PFSK-1 (cell line): Measurements from ENCODE around the gene PRDM11.

Experiments
- FOXP2 ChIP-seq: optimal IDR thresholded peaks from 2 replicates; pipeline ENCODE3; 2011; ENCODE audit warnings: borderline replicate concordance, control low read depth, inconsistent platforms; ENCODE audit not compliant: insufficient read depth; ENCODE audit errors: extremely low read length, extremely low read depth
- POLR2AphosphoS5 ChIP-seq: IDR thresholded peaks from 2 replicates; pipeline ENCODE4 v1.6.1; 2012; ENCODE audit warnings: low read depth, mild to moderate bottlenecking, control low read depth, low read length, moderate library complexity
- SIN3A ChIP-seq: IDR thresholded peaks from 2 replicates; pipeline ENCODE4 v1.6.1; 2012; ENCODE audit warnings: mild to moderate bottlenecking, low read length, moderate library complexity, borderline replicate concordance; ENCODE audit not compliant: insufficient read depth
- TAF1 ChIP-seq: IDR thresholded peaks from 2 replicates; pipeline ENCODE4 v1.6.1; 2012; ENCODE audit warnings: low read length, control low read depth, borderline replicate concordance; ENCODE audit not compliant: insufficient read depth
- TF ChIP-seq, protein P1 (sequence below), 2 experiments: IDR thresholded peaks; 2 replicates each; pipeline versions ENCODE4 v1.6.1 to v1.8.0; 2011 to 2012; ENCODE audit warnings: low read depth in 2 of 2, low read length in 2 of 2, control low read depth in 1 of 2, inconsistent platforms in 1 of 2, mild to moderate bottlenecking in 1 of 2, moderate library complexity in 1 of 2; ENCODE audit not compliant: insufficient read depth in 1 of 2

Gene PRDM11

DNA sequence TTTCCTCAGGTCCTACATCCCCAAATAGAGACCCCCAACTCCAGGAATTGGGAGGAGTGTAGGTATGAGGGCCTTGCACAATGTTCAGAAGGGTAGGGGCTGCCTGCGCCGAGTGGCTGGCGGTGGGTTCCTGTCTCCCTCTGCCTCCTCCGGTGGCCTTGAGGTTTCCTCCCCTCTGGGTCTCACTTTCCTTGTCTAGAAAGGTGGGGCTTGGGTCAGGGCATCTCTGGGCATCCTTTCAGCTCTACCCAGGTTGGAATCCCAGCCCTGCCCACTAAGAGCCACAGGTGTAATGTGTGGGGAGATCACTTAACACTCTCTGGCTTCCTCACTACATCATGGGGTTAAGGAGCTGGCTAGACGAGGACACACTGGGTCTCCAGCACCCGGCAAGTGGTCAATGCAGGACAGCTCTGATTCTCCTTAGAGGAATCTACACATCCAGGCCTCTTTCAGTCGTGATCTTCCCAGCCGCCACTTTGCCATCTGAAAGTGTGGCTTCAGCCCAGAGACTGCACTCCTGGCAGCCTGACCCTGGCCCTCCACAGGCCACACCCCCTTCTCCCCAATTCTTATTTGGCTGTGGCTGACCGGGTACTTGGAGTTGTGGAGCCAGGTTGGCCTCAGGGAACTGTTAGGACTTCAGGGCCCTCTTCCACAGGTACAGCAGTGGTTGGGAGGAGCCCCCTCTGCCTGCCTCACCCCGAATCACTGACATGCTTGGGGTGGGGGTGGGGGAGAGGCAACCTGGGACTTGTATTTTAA is 22.1 kb downstream of the PRDM11 start:
- TF ChIP-seq TAF1 (no peak), POLR2AphosphoS5 (no peak), SIN3A (no peak), FOXP2 (no peak)
- TF ChIP-seq, protein P1, sequence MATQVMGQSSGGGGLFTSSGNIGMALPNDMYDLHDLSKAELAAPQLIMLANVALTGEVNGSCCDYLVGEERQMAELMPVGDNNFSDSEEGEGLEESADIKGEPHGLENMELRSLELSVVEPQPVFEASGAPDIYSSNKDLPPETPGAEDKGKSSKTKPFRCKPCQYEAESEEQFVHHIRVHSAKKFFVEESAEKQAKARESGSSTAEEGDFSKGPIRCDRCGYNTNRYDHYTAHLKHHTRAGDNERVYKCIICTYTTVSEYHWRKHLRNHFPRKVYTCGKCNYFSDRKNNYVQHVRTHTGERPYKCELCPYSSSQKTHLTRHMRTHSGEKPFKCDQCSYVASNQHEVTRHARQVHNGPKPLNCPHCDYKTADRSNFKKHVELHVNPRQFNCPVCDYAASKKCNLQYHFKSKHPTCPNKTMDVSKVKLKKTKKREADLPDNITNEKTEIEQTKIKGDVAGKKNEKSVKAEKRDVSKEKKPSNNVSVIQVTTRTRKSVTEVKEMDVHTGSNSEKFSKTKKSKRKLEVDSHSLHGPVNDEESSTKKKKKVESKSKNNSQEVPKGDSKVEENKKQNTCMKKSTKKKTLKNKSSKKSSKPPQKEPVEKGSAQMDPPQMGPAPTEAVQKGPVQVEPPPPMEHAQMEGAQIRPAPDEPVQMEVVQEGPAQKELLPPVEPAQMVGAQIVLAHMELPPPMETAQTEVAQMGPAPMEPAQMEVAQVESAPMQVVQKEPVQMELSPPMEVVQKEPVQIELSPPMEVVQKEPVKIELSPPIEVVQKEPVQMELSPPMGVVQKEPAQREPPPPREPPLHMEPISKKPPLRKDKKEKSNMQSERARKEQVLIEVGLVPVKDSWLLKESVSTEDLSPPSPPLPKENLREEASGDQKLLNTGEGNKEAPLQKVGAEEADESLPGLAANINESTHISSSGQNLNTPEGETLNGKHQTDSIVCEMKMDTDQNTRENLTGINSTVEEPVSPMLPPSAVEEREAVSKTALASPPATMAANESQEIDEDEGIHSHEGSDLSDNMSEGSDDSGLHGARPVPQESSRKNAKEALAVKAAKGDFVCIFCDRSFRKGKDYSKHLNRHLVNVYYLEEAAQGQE (IDR thresholded peaks at IDR 0.05; ENCODE audit: insufficient read depth in 1 of 2, low read depth in 2 of 2, low read length in 2 of 2), result no peak

- TF ChIP-seq, protein P1 (IDR thresholded peaks at IDR 0.05; ENCODE audit: insufficient read depth in 1 of 2, low read depth in 2 of 2, low read length in 2 of 2), result no peak
- no peak for TF ChIP-seq POLR2AphosphoS5
- TF ChIP-seq FOXP2, result no peak
- TF ChIP-seq TAF1, result no peak
- TF ChIP-seq SIN3A, result no peak
These were observed 23.1 kb downstream of the PRDM11 start for GRCh38 chr11:45169310-45170072.

DNA sequence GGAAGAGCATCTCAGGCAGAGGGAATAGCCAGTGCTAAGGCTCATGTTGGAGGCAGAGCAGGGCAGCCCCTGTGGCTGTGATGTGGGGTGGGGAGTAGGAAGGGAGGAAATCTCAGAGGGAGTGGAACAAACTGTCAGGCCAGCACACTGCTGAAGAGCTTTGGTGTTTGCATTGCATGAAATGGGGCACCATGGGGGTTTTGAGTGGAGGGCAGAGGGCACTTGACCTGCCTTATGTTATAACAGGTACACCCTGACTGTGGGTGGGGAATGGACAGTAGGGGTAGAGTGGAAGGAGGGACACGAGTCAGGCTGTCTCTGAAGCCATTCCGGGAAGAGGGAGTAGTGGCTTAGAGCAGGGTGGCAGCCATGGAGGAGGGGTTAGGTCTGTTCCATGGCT is 24.0 kb downstream of the PRDM11 start:
- TF ChIP-seq, protein P1 (IDR thresholded peaks at IDR 0.05; ENCODE audit: insufficient read depth in 1 of 2, low read depth in 2 of 2, low read length in 2 of 2), result no peak
- TF ChIP-seq POLR2AphosphoS5 (no peak), TAF1 (no peak), FOXP2 (no peak), SIN3A (no peak)

DNA sequence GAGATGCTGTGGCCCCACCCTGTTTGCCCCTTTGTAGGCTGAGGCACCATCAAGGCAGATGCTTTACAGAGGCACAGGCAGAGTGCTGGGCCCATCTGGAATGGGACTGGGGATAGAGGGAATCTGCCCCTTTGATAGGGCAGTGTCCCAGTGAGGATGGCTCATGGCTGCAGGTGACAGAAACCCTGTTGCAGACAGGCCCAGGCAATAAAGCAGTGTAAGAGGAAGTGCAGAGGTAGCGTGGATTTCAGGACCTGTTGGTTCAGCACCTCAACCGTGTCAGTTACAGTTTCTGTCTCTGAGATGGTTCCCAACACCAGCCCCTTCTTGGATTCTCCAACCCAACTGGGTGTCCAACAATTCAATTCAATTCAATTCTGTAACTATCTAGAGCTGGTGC is 25.1 kb downstream of the PRDM11 start:
- TF ChIP-seq POLR2AphosphoS5, result no peak
- TF ChIP-seq, protein P1 (IDR thresholded peaks at IDR 0.05; ENCODE audit: insufficient read depth in 1 of 2, low read depth in 2 of 2, low read length in 2 of 2), result no peak
- TF ChIP-seq SIN3A, result no peak
- TF ChIP-seq TAF1, result no peak
- TF ChIP-seq FOXP2, result no peak

DNA sequence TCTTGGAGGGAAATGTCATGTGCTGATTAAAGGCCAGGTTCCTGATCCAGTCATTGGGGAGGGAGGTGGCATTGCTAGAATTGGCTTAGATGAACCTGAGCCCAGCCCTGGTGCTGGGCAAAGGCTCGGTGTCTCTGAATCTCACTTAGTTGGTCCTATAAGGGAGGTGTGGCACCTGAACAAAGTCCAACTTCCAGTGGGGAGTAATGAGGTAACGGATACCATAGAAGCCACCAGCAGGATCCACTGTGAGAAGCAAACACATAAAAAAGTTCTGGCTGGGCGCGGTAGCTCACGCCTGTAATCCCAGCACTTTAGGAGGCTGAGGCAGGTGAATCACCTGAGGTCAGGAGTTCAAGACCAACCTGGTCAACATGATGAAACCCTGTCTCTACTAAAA is 26.6 kb downstream of the PRDM11 start:
- TF ChIP-seq FOXP2, result no peak
- TF ChIP-seq, protein P1 (IDR thresholded peaks at IDR 0.05; ENCODE audit: insufficient read depth in 1 of 2, low read depth in 2 of 2, low read length in 2 of 2), result no peak
- no peak for TF ChIP-seq POLR2AphosphoS5
- no peak for TF ChIP-seq SIN3A
- no peak for TF ChIP-seq TAF1
